Upper lobe of left lung (tissue), 4 donors: ENCODE measurements around the gene RASSF3.

Experiments
- POLR2A ChIP-seq, 4 donors: fragments of 450-650 bp; IDR thresholded peaks; one replicate each; pipeline ENCODE4 v1.5.1; 2016 to 2017; ENCODE audit warnings: antibody characterized with exemption in 4 of 4, mild to moderate bottlenecking in 2 of 4
- POLR2AphosphoS5 ChIP-seq, 2 donors: sonication (generic); formaldehyde crosslinking; IDR thresholded peaks; one replicate each; pipeline ENCODE4 v1.5.1; 2017; ENCODE audit warnings: antibody characterized with exemption in 2 of 2
- TF ChIP-seq, protein P1 (sequence below), 6 experiments: fragments of 450-650 bp in 4 of 6; fragments of 200-600 bp in 2 of 6; sonication (generic) in 2 of 6; IDR thresholded peaks; one replicate each; pipeline ENCODE4 v1.5.1; 2016 to 2019; ENCODE audit warnings: antibody characterized with exemption in 6 of 6

DNA sequence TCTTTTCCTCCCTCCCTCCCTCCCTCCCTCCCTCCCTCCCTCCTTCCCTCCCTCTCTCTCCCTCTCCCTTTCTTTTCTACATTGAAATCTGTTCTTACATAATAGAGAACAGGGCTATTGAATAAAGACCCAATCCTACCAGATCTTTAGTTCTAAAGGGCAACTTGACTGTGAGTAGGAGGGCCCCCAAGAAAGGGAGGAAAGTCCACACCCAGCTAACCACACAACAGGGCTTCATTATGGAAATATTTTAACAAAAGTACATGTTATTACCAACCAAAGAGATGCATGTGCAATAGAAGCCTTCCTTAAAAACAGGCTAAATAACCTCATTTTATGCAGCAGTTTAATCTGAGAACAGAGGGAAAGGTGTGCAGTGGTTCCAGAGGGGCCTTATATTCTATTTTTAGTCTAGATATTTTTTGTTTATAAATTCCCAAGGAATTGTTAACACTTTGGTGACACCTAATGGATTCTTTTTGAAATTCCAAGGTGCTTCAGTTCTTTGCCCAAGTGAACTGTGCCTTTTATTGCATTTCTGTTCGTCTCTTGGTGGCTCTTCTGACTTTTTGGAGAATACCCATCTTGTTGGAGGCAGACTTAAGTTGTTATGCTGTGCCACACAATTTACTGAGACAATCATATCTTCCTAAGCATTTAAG, 85.9 kb downstream of the RASSF3 start:
- TF ChIP-seq, protein P1, sequence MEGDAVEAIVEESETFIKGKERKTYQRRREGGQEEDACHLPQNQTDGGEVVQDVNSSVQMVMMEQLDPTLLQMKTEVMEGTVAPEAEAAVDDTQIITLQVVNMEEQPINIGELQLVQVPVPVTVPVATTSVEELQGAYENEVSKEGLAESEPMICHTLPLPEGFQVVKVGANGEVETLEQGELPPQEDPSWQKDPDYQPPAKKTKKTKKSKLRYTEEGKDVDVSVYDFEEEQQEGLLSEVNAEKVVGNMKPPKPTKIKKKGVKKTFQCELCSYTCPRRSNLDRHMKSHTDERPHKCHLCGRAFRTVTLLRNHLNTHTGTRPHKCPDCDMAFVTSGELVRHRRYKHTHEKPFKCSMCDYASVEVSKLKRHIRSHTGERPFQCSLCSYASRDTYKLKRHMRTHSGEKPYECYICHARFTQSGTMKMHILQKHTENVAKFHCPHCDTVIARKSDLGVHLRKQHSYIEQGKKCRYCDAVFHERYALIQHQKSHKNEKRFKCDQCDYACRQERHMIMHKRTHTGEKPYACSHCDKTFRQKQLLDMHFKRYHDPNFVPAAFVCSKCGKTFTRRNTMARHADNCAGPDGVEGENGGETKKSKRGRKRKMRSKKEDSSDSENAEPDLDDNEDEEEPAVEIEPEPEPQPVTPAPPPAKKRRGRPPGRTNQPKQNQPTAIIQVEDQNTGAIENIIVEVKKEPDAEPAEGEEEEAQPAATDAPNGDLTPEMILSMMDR (IDR thresholded peaks at IDR 0.05), result peak in 3 of 6 experiments; percentile 34 to 41 (median 39)
- no peak for TF ChIP-seq POLR2A (IDR thresholded peaks at IDR 0.05)
- TF ChIP-seq POLR2AphosphoS5 (IDR thresholded peaks at IDR 0.05), result no peak
